GM23248 (cell line): ENCODE results near the gene JOSD2. TPM values are rescaled to one million over a fixed set of nuclear protein-coding genes. Genes with fewer than 3 reads are reported as not detected.

ENCODE experiments used
- DNase-seq: peaks from one replicate; pipeline ENCODE4 v3.0.0-alpha.2; 2015
- H2AFZ ChIP-seq: fragments of 200-600 bp; sonication (generic); 2 replicates; pipeline ENCODE4 v1.6.1; 2016; ENCODE audit warnings: antibody characterized with exemption
- H3F3A ChIP-seq: fragments of 200-600 bp; sonication (generic); 2 replicates; pipeline ENCODE4 v1.6.1; 2016; ENCODE audit warnings: mild to moderate bottlenecking, antibody characterized with exemption, mixed run types; ENCODE audit not compliant: insufficient read depth
- H3K27ac ChIP-seq: fragments of 200-600 bp; sonication (generic); 2 replicates; pipeline ENCODE4 v1.5.1; 2016; ENCODE audit warnings: mild to moderate bottlenecking
- H3K27me3 ChIP-seq: fragments of 200-600 bp; sonication (generic); replicated peaks from 2 replicates; pipeline ENCODE4 v1.6.1; 2016; ENCODE audit warnings: mild to moderate bottlenecking; ENCODE audit not compliant: insufficient read depth
- H3K36me3 ChIP-seq: fragments of 200-600 bp; sonication (generic); 2 replicates; pipeline ENCODE4 v1.6.1; 2016; ENCODE audit warnings: low read depth, mild to moderate bottlenecking
- H3K4me1 ChIP-seq: fragments of 200-600 bp; sonication (generic); 2 replicates; pipeline ENCODE4 v1.6.1; 2016; ENCODE audit warnings: mild to moderate bottlenecking; ENCODE audit not compliant: insufficient read depth
- H3K4me2 ChIP-seq: fragments of 200-600 bp; sonication (generic); one replicate; pipeline ENCODE4 v1.6.1; 2016; ENCODE audit warnings: mild to moderate bottlenecking; ENCODE audit not compliant: unreplicated experiment
- H3K4me3 ChIP-seq: fragments of 200-600 bp; sonication (generic); 2 replicates; pipeline ENCODE4 v1.5.1; 2016; ENCODE audit warnings: mild to moderate bottlenecking
- H3K79me2 ChIP-seq: fragments of 200-600 bp; sonication (generic); 2 replicates; pipeline ENCODE4 v1.6.1; 2016; ENCODE audit warnings: mild to moderate bottlenecking; ENCODE audit not compliant: insufficient read depth
- H3K9ac ChIP-seq: fragments of 200-600 bp; sonication (generic); 2 replicates; pipeline ENCODE4 v1.6.1; 2016; ENCODE audit warnings: mild to moderate bottlenecking
- H3K9me2 ChIP-seq: fragments of 200-600 bp; sonication (generic); 2 replicates; pipeline ENCODE4 v1.6.1; 2016; ENCODE audit warnings: mixed run types, mild to moderate bottlenecking, moderate library complexity; ENCODE audit not compliant: insufficient read depth
- H3K9me3 ChIP-seq: fragments of 200-600 bp; sonication (generic); one replicate; pipeline ENCODE4 v1.6.1; 2017; ENCODE audit warnings: low read depth
- H4K20me1 ChIP-seq: fragments of 200-600 bp; sonication (generic); 2 replicates; pipeline ENCODE4 v1.6.0; 2016; ENCODE audit not compliant: insufficient read depth
- EZH2 ChIP-seq: fragments of 200-600 bp; sonication (generic); IDR thresholded peaks from 2 replicates; pipeline ENCODE4 v1.6.1; 2018; ENCODE audit warnings: antibody characterized with exemption, mild to moderate bottlenecking; ENCODE audit not compliant: insufficient read depth, poor library complexity, severe bottlenecking
- EZH2phosphoT487 ChIP-seq: fragments of 200-600 bp; sonication (generic); IDR thresholded peaks from 2 replicates; pipeline ENCODE4 v1.6.1; 2018; ENCODE audit warnings: antibody characterized with exemption, moderate library complexity, mild to moderate bottlenecking, low read depth; ENCODE audit not compliant: insufficient read depth
- WGBS, 2 experiments: methylation state at CpG; one replicate each; pipeline ENCODE4 v1.1.6; 2015 to 2017; ENCODE audit warnings: low lambda C conversion rate in 2 of 2, low coverage in 1 of 2; ENCODE audit errors: missing lambda C conversion rate in 2 of 2; 5-methylcytosine and 5-hydroxymethylcytosine counted together
- in situ Hi-C: fragments of 300-500 bp; cut with MboI; formaldehyde crosslinking; loops from 2 replicates; pipeline ENCODE4 v1.15.0; 2020
- polyA plus RNA-seq: library from polyadenylated mRNA; unstranded; fragments of >200 nt; fragmentation: Nextera tagmentation; extraction: Ambion mirVana; gene quantifications from 2 replicates; pipeline ENCODE4 v1.2.1, GENCODE V29; 2016
- total RNA-seq: library from RNA; depleted of rRNA; stranded (reverse); fragments of >200 nt; shearing (Covaris generic); gene quantifications from 2 replicates; pipeline ENCODE4 v1.2.3, GENCODE V29; 2014

JOSD2 gene
- total and polyA plus RNA-seq, 2 experiments from 2014 or later: 55.2 to 98.5 TPM

GRCh38 chr19:50461066-50461875, 49.7 kb downstream of the JOSD2 start:
- peak; percentile 79 for DNase-seq
- H3F3A ChIP-seq: no peaks in the 10 kb centered on the region
- no peak overlapping the region for H3K4me3 ChIP-seq
- H3K79me2 ChIP-seq: no peaks in the 10 kb centered on the region
- no peak overlapping the region for H3K4me2 ChIP-seq
- no peaks in the 10 kb centered on the region for H3K36me3 ChIP-seq
- 23 to 24% methylated on average over 24 to 28 of the region's 28 CpGs for WGBS, 2 experiments
- no peak overlapping the region for H2AFZ ChIP-seq
- H3K9me3 ChIP-seq: no peaks in the 10 kb centered on the region
- H3K27ac ChIP-seq: no peak overlapping the region
- peaks cover 9% of the 10 kb centered on the region for H3K27me3 ChIP-seq
- H3K9ac ChIP-seq: no peak overlapping the region
- TF ChIP-seq EZH2phosphoT487 (no peak), EZH2 (no peak)
- no peaks in the 10 kb centered on the region for H3K4me1 ChIP-seq
- in situ Hi-C loops: no loop called here
- H4K20me1 ChIP-seq: no peaks in the 10 kb centered on the region
- no peaks in the 10 kb centered on the region for H3K9me2 ChIP-seq

- no peak overlapping the region for H3K27ac ChIP-seq
- no peaks in the 10 kb centered on the region for H3K79me2 ChIP-seq
- WGBS, 2 experiments: 2 to 4% methylated on average over 12 to 13 of the region's 13 CpGs
- H3K9me2 ChIP-seq: no peaks in the 10 kb centered on the region
- no peaks in the 10 kb centered on the region for H3K36me3 ChIP-seq
- no peak overlapping the region for H3K4me3 ChIP-seq
- no peak overlapping the region for H3K9ac ChIP-seq
- no peak overlapping the region for H3K4me2 ChIP-seq
- no peaks in the 10 kb centered on the region for H4K20me1 ChIP-seq
- H3K27me3 ChIP-seq: peaks cover 9% of the 10 kb centered on the region
- H2AFZ ChIP-seq: no peak overlapping the region
- peak; percentile 71 for DNase-seq
- no peaks in the 10 kb centered on the region for H3K4me1 ChIP-seq
- in situ Hi-C loops: no loop called here
- TF ChIP-seq EZH2 (no peak), EZH2phosphoT487 (no peak)
- H3K9me3 ChIP-seq: no peaks in the 10 kb centered on the region
- H3F3A ChIP-seq: no peaks in the 10 kb centered on the region
Observed at GRCh38 chr19:50460161-50460765, 50.7 kb downstream of the JOSD2 start.

GRCh38 chr19:50459638-50460037, 51.4 kb downstream of the JOSD2 start:
- TF ChIP-seq EZH2phosphoT487: no peak
- no peak for TF ChIP-seq EZH2
- no peak for DNase-seq
- Histone ChIP-seq H3K27ac (no peak overlapping the region), H3K79me2 (no peaks in the 10 kb centered on the region), H3K27me3 (peaks cover 9% of the 10 kb centered on the region), H3K36me3 (no peaks in the 10 kb centered on the region), H2AFZ (no peak overlapping the region), H3K9ac (no peak overlapping the region), H3K4me3 (no peak overlapping the region), H3K4me1 (no peaks in the 10 kb centered on the region), H3K4me2 (no peak overlapping the region), H3K9me3 (no peaks in the 10 kb centered on the region), H3F3A (no peaks in the 10 kb centered on the region), H3K9me2 (no peaks in the 10 kb centered on the region), H4K20me1 (no peaks in the 10 kb centered on the region)
- 0% methylated on average over 1 of the region's 1 CpG; no CpG with 5 or more reads in 1 of the 2 experiments for WGBS, 2 experiments
- in situ Hi-C loops: no loop called here

- DNase-seq: no peak
- no peaks in the 10 kb centered on the region for H3K9me2 ChIP-seq
- no peaks in the 10 kb centered on the region for H3K79me2 ChIP-seq
- H4K20me1 ChIP-seq: no peaks in the 10 kb centered on the region
- 52% methylated on average over 29 of the region's 32 CpGs; no CpG with 5 or more reads in 1 of the 2 experiments for WGBS, 2 experiments
- H3K27ac ChIP-seq: no peak overlapping the region
- no peak overlapping the region for H3K4me2 ChIP-seq
- H3F3A ChIP-seq: no peaks in the 10 kb centered on the region
- in situ Hi-C loops: no loop called here
- H3K4me3 ChIP-seq: no peak overlapping the region
- TF ChIP-seq EZH2 (no peak), EZH2phosphoT487 (no peak)
- no peak overlapping the region for H3K9ac ChIP-seq
- no peaks in the 10 kb centered on the region for H3K36me3 ChIP-seq
- H2AFZ ChIP-seq: no peak overlapping the region
- H3K9me3 ChIP-seq: no peaks in the 10 kb centered on the region
- H3K4me1 ChIP-seq: no peaks in the 10 kb centered on the region
- peaks cover 9% of the 10 kb centered on the region for H3K27me3 ChIP-seq
Observed at GRCh38 chr19:50459067-50459456, 51.9 kb downstream of the JOSD2 start.
